HG02571 (cell line): ENCODE measurements around the gene MRTFB.

Source experiments
- ATAC-seq: cut with Tn5 transposase; IDR thresholded peaks from one replicate; pipeline ENCODE4 v1.9.1; 2021; ENCODE audit warnings: mild to moderate bottlenecking, moderate library complexity; ENCODE audit not compliant: unreplicated experiment

MRTFB gene

DNA sequence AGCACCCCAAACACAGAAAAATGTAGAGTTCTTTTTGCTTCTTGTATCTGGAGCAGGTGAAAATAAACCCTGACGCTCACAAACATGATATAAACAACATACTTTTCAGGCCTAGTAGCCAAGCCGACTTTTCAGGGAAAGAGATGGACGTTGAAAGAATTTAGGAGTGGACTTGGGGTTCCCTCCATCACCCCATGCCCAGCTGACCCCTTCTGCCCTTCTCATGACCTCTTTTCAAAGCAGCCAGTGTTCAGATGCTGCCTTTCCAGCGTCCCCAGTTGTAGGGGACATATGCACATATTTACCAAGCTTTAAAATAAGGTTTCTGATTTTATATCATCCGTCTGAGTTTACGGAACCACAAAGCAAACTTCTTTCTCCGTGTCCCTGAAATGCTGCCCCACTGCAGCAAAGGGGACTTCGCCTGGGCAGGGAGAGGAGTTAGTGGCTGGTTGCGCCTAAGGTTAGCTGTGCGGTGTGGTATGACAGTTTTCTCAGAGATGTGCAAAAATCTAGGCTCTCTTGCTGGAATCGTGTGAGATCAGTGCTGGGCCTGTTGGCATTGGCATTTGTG is 235.5 kb downstream of the MRTFB start:
- ATAC-seq, result no peak

GRCh38 chr16:14307059-14307526 is 236.0 kb downstream of the MRTFB start:
- ATAC-seq, result no peak

DNA sequence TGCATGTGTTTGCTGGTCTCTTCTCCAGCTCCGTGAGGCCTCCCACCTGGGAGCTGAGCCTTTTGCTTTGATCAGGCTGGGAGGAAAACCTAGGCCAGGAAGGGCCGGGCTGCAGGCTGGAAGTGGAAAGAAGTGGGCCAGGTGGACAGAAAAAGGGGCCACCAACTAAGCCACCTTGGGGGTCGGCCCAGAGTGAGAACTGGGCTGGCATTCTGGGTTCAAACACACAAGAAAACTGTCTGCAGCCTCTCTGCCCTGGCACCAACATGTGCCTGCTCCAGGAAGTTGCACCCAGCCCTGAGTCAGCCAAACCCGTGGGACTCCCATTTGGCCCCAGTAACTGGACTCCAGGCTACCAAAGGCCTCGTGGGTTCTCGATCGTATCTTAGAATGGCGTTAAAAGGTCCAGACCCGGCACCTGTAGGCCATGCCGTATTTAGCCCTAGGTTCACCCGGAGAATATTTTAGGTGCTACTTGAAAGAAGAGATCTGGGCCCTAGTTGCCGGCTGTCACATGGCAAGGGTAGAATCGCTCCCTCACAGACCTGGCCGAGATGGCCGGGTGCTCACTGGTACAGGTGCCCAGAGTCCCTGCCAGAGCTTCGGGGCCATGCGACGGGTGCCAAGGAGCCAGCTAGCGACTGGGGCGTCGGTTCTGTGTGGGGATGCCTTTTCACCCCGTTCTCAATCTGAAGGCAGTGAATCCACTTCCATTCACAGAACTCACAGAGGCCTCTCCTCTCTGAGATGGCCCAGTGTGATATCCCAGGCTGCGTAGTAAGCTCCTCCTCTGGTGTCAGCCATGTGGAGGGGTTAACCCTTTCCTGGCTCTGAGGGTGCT is 236.6 kb downstream of the MRTFB start:
- no peak for ATAC-seq

DNA sequence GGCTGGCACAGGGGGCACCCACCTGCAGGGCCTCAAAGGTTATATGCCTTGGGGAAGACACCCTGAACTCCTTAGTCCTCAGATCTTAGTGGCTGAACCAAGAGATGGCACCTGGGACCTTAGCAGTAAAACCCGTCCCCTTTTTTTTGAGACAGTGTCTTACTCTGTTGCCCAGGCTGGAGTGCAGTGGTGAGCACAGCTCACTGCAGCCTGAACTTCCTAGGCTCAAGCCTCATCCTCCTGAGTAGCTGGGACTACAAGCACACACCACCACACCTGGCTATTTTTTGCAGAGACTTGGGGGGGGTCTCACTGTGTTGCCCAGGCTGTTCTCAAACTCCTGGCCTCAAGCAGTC is 237.2 kb downstream of the MRTFB start:
- no peak for ATAC-seq

DNA sequence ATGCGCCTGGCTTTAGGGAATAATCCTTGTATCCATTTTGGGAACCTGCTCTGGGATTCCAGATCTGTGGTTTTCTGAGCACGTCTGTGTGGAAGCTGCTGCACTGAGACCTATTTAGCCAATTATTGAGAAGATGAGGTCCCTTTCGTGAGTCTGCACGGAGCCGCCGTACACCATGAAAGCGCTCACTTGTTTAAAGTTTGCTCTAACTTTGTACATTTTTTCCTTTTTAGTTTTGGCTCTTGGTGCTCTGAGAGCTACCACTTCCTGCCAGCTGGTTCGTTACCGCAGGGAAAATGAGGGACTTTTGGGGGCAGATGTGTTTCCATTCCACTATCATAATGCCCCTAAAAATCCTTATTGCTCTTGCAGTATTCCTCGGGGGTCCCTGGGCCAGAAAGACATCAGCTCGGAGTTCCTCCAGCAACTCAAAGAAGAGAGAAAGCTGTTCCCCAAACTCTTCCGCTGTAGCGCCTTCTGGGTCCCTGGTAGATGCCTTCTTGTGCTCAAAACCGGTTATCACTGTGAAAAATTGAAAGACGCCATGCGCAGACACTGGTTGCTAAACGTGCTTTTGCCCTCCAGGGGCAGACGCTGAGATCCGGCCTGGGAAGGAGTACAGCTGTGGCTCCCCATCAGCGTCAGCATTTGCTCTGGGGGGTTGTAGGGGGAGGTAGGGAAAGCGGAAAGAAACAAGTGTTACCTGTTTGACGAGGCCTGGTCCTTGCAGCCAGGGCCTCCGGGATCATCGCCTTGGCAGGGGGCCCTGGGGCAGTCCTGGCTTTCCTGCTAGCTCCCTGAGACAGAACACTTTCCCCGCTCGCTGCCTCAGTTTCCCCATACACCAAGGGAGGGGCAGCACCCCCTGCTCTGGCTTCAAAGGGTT is 238.1 kb downstream of the MRTFB start:
- ATAC-seq, result no peak

- ATAC-seq, result no peak
Measured at GRCh38 chr16:14309906-14310305, 238.8 kb downstream of the MRTFB start.

- ATAC-seq, result peak; percentile 61
Measured at GRCh38 chr16:14310519-14310991, 239.4 kb downstream of the MRTFB start.

DNA sequence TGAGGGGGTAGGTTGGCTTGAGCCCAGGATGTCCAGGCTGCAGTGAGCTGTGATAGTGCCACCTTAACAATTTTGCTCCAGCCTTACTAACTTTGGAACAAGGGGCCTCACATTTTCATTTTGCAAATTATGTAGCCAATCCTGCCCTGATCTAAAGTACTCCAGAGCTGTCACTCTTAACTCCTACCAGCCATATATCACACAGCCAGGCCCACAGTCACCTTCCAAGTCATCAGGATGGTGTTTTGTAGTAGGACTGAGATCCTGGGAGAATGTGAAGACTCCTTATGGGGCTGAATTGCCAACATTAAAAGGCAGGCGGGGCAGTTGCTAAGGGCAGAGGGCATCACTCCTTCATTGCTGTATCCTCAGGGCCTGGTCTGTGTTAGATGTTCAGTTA is 243.0 kb downstream of the MRTFB start:
- ATAC-seq, result no peak

GRCh38 chr16:14315683-14316320 is 244.7 kb downstream of the MRTFB start:
- ATAC-seq, result no peak
